ENCODE measurements around the gene DDIT3. TPM values are rescaled to one million over a fixed set of nuclear protein-coding genes. Genes with fewer than 3 reads are reported as not detected.

The DDIT3 gene
- total and polyA plus RNA-seq, 4 donors = 4.7 to 30.2 (median 16.2) TPM

GRCh38 chr12:57568838-57569237 lies 48.5 kb upstream of the DDIT3 start (continued):
- TF ChIP-seq FOXA1 (IDR thresholded peaks at IDR 0.05) (no peak), RXRA (IDR thresholded peaks at IDR 0.05) (no peak), EGR1 (IDR thresholded peaks at IDR 0.05; ENCODE audit: low read depth in 2 of 2) (no peak), ZBTB33 (IDR thresholded peaks at IDR 0.05) (no peak), JUND (IDR thresholded peaks at IDR 0.05) (no peak)

GRCh38 chr12:57564178-57564740 lies 43.9 kb upstream of the DDIT3 start:
- Histone ChIP-seq H3K9me3 (ENCODE audit: control insufficient read depth in 4 of 4, low read length in 3 of 4) (no peaks in the 10 kb centered on the region), H3K27ac (ENCODE audit: low read depth in 1 of 2, low read length in 2 of 2) (no peak overlapping the region), H3K4me1 (ENCODE audit: control insufficient read depth in 4 of 4, insufficient read depth in 4 of 4, low read length in 3 of 4) (no peaks in the 10 kb centered on the region), H3K4me3 (ENCODE audit: low read depth in 1 of 3, low read length in 3 of 3) (no peak overlapping the region), H3K9ac (ENCODE audit: low read depth in 1 of 2, low read length in 2 of 2) (no peak overlapping the region), H3K27me3 (ENCODE audit: control insufficient read depth in 4 of 4, insufficient read depth in 4 of 4, low read length in 3 of 4) (peaks cover 0 to 6% (median 0%) of the 10 kb centered on the region in 4 donors), H3K36me3 (ENCODE audit: control insufficient read depth in 4 of 4, insufficient read depth in 3 of 4, low read depth in 1 of 4, low read length in 3 of 4) (no peaks in the 10 kb centered on the region)
- no peak for DNase-seq (ENCODE audit: low spot score)
- TF ChIP-seq HNF4G (IDR thresholded peaks at IDR 0.05) = no peak
- no peak for TF ChIP-seq ZBTB33 (IDR thresholded peaks at IDR 0.05)
- no peak for TF ChIP-seq NR2F2 (IDR thresholded peaks at IDR 0.05)
- no peak for TF ChIP-seq TAF1 (conservative IDR thresholded peaks at IDR 0.05)
- no peak for TF ChIP-seq RAD21 (IDR thresholded peaks at IDR 0.05)
- no peak for TF ChIP-seq MAX (IDR thresholded peaks at IDR 0.05)
- no peak for TF ChIP-seq EGR1 (IDR thresholded peaks at IDR 0.05; ENCODE audit: low read depth in 2 of 2)
- TF ChIP-seq YY1 (IDR thresholded peaks at IDR 0.05) = no peak
- no peak for TF ChIP-seq HNF4A (conservative IDR thresholded peaks at IDR 0.05)
- no peak for TF ChIP-seq JUND (IDR thresholded peaks at IDR 0.05)
- no peak for TF ChIP-seq RXRA (IDR thresholded peaks at IDR 0.05)
- TF ChIP-seq FOXA2 (IDR thresholded peaks at IDR 0.05) = no peak
- no peak for TF ChIP-seq REST (IDR thresholded peaks at IDR 0.05)
- no peak for TF ChIP-seq SP1 (IDR thresholded peaks at IDR 0.05)
- TF ChIP-seq GABPA (IDR thresholded peaks at IDR 0.05 in 1 of 2, conservative IDR thresholded peaks at IDR 0.05 in 1 of 2) = no peak
- WGBS = 80% methylated on average over 7 of the region's 7 CpGs
